Lower leg skin (tissue), 4 donors: ENCODE results near the gene LRIT3. TPM values are rescaled to one million over a fixed set of nuclear protein-coding genes. Genes with fewer than 3 reads are reported as not detected.

ENCODE experiments used
- DNase-seq, 2 donors: peaks; one replicate each; pipeline ENCODE4 v3.0.0-alpha.2; 2019; ENCODE audit warnings: low spot score in 2 of 2
- H3K4me3 ChIP-seq: fragments of 200-600 bp; sonication (generic); 2 replicates; pipeline ENCODE4 v1.5.1; 2017; ENCODE audit warnings: mild to moderate bottlenecking, low read depth; ENCODE audit not compliant: poor library complexity, severe bottlenecking
- POLR2A ChIP-seq, 2 donors: fragments of 450-650 bp; IDR thresholded peaks; one replicate each; pipeline ENCODE4 v1.6.1; 2016 to 2017; ENCODE audit warnings: antibody characterized with exemption in 2 of 2, mild to moderate bottlenecking in 1 of 2, moderate library complexity in 1 of 2
- WGBS, 2 donors: methylation state at CpG; one replicate each; pipeline ENCODE4 v1.1.5; 2018; 5-methylcytosine and 5-hydroxymethylcytosine counted together
- intact Hi-C: fragments of 100-400 bp; cut with DNase I; formaldehyde crosslinking; loops from one replicate; pipeline ENCODE4 v1.15.0; 2023; ENCODE audit warnings: low total_unique reads
- total RNA-seq, 4 donors: library from RNA; depleted of rRNA; stranded (reverse); fragments of >200 nt; gene quantifications; one replicate each; pipeline ENCODE4 v1.1.0, GENCODE V29; 2016
- TF ChIP-seq, protein P1 (sequence below), 3 donors: fragments of 450-650 bp; IDR thresholded peaks; one replicate each; pipeline ENCODE4 v1.5.1; 2016; ENCODE audit warnings: antibody characterized with exemption in 3 of 3, mild to moderate bottlenecking in 3 of 3, moderate library complexity in 2 of 3

Gene LRIT3
- total RNA-seq, 4 donors from 2014 or later = 0.21 to 0.42 TPM; not detected in 2

DNA sequence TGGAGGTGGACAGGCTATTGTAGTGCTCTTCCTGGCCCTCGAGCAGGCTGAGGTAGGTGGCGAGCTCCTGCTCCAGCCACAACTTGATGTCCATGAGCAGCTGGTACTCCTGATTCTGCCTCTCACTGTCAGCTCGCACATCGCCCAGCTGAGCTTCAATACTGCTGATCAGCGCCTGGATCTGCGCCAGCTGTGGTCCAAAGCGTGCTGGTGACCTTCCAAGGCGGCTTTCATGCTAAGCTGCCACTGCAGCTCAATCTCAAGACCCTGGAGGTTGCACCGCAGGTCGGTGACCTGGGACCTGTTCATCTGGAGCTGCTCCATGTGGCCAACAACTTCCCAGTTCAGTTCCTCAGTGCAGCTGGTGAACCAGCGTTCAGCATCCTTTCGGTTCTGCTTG lies 31.2 kb downstream of the LRIT3 start:
- 74 to 89% methylated on average over 10 to 12 of the region's 12 CpGs for WGBS, 2 donors
- TF ChIP-seq, protein P1, sequence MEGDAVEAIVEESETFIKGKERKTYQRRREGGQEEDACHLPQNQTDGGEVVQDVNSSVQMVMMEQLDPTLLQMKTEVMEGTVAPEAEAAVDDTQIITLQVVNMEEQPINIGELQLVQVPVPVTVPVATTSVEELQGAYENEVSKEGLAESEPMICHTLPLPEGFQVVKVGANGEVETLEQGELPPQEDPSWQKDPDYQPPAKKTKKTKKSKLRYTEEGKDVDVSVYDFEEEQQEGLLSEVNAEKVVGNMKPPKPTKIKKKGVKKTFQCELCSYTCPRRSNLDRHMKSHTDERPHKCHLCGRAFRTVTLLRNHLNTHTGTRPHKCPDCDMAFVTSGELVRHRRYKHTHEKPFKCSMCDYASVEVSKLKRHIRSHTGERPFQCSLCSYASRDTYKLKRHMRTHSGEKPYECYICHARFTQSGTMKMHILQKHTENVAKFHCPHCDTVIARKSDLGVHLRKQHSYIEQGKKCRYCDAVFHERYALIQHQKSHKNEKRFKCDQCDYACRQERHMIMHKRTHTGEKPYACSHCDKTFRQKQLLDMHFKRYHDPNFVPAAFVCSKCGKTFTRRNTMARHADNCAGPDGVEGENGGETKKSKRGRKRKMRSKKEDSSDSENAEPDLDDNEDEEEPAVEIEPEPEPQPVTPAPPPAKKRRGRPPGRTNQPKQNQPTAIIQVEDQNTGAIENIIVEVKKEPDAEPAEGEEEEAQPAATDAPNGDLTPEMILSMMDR (IDR thresholded peaks at IDR 0.05) = no peak
- no peak for TF ChIP-seq POLR2A (IDR thresholded peaks at IDR 0.05)
- intact Hi-C loops = no loop called here

DNA sequence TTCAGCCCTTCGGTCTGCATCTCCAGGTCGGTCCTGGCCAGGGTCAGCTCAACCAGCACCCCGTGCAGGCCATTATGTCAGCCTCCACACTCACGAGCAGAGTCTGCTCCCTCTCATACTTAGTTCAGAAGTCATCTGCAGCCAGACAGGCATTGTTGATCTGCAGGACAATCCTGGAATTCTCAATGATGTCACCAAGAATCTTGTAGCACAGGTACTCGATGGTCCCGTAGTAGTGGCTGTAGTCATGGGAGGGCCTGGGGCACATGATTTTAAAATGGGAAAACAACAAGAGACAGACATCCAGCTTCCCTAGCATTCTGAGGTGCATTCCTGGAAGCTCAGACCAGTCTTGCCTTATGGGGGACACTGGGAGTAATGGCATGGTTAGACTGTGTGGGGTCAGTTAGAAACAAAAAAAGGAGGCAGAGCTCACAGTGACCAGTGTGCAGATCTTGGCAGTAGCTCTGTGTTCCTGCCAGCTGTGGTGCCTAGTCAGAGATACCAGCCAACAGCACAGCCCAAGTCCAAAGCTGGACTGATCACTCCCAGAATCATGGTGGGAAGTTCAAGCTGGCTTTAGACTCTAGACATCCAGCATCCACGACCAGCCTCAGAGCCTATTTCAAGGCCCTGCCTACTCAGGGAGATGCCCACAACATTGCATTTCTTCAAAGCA lies 31.9 kb downstream of the LRIT3 start:
- DNase-seq = no peak
- intact Hi-C loops = no loop called here
- WGBS, 2 donors = 88 to 91% methylated on average over 7 of the region's 7 CpGs
- TF ChIP-seq POLR2A (IDR thresholded peaks at IDR 0.05) = no peak
- TF ChIP-seq, protein P1 (IDR thresholded peaks at IDR 0.05) = no peak
- H3K4me3 ChIP-seq = no peak overlapping the region

More for the DNA sequence above, 31.2 kb downstream of the LRIT3 start:
- DNase-seq = no peak
- no peak overlapping the region for H3K4me3 ChIP-seq

DNA sequence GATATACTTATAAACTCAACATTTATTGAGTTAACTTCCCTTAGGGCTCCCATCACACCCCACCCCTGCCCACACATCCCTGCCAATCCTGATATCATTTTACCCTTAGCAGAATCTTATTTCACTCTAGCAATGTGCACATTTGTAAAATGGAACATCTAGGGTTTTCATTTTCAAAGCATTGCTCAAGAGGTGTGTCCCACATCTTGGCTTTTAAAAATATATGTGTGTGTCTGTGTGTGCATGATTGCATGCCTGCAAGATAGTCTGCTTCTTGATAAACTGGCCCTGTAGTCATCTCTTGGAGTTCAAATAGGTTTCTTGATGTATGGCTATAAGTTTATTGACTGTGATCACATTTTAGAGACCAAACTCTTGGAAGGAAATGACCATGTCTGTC lies 38.4 kb downstream of the LRIT3 start:
- TF ChIP-seq POLR2A (IDR thresholded peaks at IDR 0.05) = no peak
- TF ChIP-seq, protein P1 (IDR thresholded peaks at IDR 0.05) = no peak
- intact Hi-C loops = no loop called here
- no peak overlapping the region for H3K4me3 ChIP-seq
- DNase-seq = no peak

DNA sequence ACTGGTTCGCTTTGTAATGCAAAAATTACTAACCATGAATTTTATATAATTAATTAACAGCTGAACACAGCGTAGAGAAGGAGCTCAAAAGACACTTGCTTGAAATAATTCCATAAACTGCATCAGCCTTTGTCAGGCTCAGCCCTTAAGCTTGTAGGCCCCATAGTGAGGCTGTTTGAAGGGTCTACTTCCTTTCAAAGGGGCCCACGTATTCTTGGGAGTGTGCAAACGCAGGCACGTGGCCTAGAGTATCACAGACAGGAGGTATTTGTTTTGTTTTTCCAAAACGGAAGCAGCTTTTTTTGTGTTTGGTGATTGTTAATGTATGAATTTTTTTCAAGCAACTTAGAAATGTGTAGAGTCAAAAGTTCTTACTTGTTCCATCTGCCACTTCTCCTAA lies 39.2 kb downstream of the LRIT3 start:
- WGBS, 2 donors = 69 to 78% methylated on average over 6 of the region's 6 CpGs
- intact Hi-C loops = no loop called here
- H3K4me3 ChIP-seq = no peak overlapping the region
- no peak for TF ChIP-seq POLR2A (IDR thresholded peaks at IDR 0.05)
- TF ChIP-seq, protein P1 (IDR thresholded peaks at IDR 0.05) = no peak
- no peak for DNase-seq

DNA sequence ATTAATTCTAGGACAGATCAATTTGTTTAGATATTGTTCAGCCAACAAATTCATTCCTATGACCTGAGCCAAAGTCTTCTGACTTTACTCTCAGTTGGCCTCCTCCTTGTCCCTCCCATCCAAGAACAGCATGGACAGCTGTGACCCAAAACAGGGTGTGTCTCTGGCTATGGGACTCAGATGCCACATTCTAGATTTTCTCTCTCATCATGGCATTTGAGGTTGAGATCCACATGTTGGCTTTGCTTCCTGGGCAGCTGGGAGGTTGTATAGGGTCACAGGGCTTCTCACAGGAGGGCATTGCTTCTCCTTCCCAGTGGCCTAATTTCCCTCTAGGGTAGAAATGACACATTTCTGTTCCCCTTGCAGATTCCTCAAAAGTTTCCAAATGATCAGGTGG lies 42.2 kb downstream of the LRIT3 start:
- TF ChIP-seq POLR2A (IDR thresholded peaks at IDR 0.05) = no peak
- TF ChIP-seq, protein P1 (IDR thresholded peaks at IDR 0.05) = no peak
- intact Hi-C loops = no loop called here
- no peak overlapping the region for H3K4me3 ChIP-seq
- no peak for DNase-seq
